ENCODE data around the gene CYP4F8.
"Not testable (repeated sequence)": the region's sequence is repeated elsewhere in the genome, so short reads cannot be mapped to it uniquely, and the experiment has no call there.

CYP4F8 gene, protein sequence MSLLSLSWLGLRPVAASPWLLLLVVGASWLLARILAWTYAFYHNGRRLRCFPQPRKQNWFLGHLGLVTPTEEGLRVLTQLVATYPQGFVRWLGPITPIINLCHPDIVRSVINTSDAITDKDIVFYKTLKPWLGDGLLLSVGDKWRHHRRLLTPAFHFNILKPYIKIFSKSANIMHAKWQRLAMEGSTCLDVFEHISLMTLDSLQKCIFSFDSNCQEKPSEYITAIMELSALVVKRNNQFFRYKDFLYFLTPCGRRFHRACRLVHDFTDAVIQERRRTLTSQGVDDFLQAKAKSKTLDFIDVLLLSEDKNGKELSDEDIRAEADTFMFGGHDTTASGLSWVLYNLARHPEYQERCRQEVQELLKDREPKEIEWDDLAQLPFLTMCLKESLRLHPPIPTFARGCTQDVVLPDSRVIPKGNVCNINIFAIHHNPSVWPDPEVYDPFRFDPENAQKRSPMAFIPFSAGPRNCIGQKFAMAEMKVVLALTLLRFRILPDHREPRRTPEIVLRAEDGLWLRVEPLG

DNA sequence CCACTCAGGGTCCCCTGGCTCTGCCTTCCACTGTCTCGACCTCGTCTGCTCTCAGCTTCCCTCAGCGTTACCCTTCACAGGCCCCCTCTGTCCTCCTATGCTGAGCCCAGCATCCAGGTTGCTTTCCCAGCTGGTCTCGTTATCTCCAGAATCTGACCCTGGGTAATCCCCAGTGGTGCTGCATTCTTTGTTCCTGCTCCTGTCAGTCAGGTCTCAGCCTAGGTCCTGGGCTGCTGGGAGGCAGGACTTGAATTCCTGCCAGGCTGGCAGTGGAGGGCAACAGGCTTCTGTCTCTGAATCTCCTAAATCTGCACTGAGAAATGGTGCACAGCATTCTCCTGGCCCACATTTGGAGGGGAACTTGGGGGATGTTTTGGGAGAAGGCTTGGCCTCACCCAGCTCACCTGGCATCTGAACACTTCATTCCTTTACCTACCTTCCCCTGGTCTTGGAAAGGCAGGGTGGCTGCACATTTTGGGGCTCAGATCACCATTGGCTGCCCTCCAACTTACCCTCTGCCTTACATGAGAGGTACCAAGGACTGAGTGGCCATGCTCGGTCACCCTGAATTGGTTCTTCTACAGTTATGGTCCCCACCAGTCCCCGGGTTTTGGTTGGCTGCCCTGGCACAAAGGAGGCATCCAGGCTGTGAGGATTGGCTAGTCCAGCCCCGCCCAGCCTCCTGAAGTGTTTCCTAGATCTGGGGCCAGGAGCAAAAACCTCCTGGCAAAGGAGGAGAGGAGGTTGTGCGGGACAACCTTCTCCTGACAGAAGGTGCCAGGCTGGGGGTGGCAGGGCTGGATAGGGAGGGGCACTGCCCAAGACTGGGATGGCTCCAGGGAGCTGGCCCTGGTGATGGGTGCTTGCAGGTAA is at the start of gene CYP4F8:
CYP4F8 (plus strand) TSS at position 712 of the 873 bp plus-strand sequence. CDS start 399 bp downstream, outside the sequence.
- no peak for DNase-seq (ENCODE audit: low read depth)

DNA sequence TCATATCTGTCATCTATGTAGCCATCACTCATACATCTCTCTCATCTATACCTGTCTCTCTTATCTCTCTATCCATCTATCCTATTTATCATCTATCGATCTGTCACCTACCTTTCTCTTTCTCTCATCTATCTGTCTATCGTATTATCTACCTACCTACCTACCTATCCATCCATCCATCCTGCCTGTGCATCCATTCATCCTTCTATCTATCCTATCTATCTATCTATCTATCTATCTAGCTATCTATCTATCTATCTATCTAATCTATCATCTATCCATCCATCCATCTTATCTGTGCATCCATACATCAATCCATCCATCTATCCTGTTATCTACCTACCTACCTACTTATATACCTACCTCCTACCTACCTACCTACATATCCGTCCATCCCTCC is 44.6 kb upstream of the CYP4F8 start:
- no peak for DNase-seq (ENCODE audit: low read depth)

DNA sequence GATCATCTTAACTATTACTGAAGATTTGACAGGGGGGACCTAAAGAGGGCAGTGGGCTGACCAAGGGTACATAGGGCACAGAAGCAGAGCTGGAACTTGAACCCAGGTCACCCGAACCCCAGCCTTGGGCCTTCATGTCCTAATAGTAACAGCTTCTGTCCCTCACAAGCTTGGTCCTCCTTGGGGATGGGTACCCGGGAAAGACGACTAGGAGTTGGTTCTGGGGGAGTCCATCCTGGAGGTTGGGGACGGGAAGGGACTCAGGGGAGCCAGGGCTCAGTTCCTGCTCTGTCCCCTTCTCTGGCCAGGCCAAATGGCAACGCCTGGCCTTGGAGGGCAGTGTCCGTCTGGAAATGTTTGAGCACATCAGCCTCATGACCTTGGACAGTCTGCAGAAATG is 39.6 kb upstream of the CYP4F8 start:
- no peak for DNase-seq (ENCODE audit: low read depth)

DNA sequence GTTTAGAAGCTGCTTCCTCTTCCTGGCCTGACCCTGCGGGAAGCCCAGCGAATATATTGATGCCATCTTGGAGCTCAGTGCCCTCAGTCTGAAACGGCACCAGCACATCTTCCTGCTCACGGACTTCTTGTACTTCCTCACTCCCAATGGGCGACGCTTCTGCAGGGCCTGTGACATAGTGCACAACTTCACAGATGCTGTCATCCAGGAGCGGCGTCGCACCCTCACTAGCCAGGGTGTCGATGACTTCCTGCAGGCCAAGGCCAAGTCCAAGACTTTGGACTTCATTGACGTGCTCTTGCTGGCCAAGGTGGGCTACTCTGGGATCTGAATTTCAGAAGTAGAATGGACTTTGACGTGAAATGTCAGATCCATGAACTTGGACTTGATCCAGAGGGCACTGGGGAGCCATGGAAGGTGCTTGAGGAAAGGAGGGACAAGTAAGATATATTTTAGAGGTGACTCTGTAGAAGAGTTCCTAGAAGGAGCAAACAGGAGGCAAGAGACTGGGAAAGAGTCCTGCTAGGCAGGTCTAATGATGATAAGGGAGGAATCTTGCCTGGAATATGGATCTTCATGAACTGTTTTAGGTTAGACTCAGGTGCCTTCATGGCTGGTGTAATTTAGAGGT is 38.4 kb upstream of the CYP4F8 start:
- DNase-seq (ENCODE audit: low read depth), result no peak

DNA sequence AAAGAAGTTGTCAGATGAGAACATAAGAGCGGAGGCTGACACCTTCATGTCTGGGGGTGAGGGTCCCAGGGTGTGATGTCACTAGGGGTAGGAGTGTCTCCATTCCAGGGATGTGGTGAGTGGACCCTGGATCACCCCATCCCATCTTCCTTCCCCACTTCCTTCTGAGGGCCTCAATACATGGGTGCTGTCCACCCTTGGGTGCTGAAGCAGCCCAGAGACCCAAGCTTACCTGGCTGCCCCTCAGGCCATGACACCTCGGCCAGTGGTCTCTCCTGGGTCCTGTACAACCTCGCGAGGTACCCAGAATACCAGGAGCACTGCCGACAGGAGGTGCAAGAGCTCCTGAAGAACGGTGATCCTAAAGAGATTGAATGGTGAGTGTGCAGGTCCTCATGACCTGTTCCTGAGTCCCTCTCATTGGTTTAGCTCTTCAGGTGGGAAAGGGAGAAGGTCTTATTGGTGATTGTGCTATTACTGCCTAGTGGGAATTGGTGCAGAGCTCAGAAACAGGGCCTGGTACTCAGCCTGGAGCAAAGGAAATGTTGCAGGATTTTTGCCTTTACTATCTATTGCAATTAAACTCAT is 37.7 kb upstream of the CYP4F8 start:
- no peak for DNase-seq (ENCODE audit: low read depth)

DNA sequence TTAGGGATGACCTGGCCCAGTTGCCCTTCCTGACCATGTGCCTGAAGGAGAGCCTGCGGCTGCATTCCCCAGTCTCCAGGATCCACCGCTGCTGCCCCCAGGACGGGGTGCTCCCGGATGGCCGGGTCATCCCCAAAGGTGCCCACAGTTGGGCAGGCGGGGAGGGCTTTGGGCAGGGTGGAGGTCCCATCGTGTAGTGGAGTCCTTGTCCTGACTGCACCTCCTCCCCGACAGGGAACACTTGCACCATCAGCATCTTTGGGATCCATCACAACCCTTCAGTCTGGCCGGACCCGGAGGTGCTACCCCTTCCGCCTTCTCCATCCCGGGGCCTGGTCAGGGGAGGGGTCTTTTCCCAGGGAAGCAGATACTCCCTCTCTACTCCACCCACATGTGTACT is 31.7 kb upstream of the CYP4F8 start:
- no peak for DNase-seq (ENCODE audit: low read depth)

DNA sequence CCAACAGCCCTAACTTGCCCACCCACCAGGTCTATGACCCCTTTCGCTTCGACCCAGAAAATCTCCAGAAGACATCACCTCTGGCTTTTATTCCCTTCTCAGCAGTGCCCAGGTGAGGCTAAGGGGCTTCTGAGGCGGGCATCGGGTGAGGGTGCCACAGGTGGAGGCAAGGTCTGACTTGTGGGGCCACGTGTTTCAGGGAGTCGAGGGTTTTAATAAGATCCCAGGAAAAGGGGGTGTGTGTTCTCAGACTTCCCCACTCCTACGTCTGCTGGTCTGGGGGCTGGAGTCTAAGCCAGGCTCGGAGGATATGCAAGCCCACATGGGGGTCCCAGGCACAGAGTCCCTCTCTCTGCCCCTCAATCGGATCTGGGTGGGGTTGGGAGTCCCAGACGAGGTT is 30.9 kb upstream of the CYP4F8 start:
- DNase-seq (ENCODE audit: low read depth), result no peak

DNA sequence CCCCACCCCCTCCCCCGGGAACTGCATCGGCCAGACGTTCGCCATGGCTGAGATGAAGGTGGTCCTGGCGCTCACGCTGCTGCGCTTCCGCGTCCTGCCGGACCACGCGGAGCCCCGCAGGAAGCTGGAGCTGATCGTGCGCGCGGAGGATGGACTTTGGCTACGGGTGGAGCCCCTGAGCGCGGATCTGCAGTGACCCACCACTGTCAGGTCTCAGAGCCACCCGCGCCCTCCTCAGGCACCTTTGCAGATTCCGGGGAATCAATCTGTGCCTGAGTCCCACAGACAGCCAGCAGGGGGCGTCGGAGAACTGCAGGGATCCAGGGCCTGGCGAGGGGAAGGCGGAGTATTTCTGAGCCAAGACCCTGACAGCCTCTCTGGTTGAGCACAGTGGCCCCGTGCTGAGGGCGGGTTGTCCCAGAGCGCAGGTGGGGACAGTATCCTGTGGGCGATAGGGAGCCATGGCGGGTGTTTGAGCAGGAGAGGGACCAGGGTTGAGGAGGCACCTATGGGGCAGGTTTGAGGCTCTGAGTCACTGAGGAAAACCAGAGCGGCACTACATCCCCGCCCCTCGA is 30.4 kb upstream of the CYP4F8 start:
- peak; percentile 23 for DNase-seq (ENCODE audit: low read depth)

DNA sequence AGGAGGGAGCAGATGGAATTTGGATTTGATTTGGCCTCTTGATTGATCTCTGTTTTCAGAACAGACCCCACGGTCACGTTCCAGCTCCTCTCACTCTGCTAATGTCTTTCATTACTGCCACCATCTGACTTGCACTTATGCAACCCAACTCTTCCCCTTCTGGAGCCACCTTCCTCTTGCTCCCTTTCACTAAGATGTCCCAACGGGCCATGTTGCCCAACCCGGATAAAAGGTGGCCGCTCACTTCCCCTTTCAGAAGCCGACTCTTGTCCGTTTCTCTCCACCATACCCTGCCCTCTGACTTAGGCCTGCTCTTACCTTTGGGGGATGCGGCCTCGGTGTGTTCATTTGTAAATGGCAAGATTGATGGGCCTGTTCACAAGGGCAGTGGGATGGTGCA is 27.4 kb upstream of the CYP4F8 start:
- no peak for DNase-seq (ENCODE audit: low read depth)

DNA sequence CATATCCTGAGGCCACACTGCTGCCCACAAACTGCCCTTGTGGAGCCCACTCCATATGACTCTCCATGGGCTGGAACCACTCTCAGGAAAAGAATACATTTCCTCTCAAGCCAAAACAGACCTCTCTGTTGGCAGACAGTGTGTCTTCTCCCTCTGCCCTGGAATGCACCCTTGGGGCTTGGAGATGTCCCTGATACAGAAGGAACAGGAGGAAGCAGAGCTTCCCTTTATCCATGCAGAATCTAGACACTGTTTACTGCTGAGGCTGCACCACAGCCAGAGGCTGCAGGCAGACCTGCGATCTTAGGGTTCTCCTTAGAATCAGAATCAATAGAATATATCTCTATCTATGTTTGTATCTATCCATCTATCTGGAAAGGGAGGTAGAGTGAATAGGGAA is 26.8 kb upstream of the CYP4F8 start:
- DNase-seq (ENCODE audit: low read depth), result no peak

DNA sequence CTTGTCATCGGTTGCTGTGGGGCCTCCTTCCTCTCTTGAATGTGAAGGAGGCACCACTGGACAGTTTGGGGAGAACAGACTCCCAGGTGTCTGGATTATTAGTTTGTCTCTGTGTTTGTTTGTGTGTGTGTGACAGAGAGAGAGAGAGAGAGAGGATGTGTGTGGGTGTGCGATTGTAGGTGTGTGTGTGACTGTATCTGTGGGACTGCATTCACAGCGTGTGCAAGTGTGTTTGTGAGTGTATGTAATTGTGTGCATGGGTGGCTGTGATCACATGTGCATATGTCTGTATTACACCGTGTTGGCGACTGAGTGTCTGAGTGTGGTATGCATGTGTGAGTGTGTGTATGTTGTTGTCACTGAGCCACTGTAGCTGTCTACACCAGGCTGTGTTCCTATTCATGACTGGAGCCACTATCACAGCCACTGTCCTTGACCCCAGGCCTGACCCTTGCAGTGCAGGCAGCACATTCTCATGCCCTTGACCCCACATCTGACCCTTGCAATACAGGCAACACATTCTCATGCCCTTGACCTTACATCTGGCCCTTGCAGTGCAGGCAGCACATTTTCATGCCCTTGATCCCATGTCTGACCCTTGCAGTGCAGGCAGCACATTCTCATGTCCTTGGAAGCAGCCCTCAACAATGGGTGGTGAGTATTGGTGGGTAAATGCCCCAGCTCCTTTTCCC is 25.1 kb upstream of the CYP4F8 start:
- no peak for DNase-seq (ENCODE audit: low read depth)

DNA sequence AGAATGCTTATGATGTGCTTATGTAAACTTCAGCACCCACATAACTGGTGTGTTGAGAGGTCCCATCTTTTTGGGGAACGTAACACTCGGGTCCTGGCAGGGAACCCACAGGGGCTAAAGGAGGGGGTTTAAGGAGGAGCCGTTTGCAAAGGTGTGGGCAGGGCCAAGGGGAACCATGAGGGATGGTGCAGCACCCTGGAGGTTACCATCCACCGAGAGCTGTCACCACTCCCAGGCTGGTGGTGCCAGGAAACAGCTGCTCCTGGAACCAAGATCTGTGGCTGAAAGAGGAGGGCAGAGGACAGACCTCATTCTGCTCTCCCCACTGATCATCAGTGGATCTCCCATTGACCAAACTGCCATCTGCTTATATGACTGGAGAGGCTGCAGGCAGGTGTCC is 23.2 kb upstream of the CYP4F8 start:
- DNase-seq (ENCODE audit: low read depth), result no peak

DNA sequence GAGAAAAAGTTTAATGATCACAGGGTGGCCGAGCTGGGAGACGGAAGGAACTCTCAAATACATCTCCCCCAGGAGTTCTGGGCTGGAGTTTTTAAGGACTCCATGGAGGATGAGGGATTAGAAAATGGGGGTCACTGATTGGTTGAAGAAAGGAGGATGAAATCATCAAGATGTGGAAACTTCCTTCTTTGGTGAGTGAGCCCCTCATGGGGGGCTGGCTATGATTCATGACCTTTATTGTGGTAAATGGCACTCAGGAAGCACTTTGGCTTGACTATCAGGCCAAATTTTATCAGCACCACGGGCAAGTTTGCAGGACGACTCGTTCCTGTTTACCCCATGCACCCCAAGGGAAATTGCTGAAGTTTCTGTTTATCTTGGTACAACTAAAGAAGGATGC is 22.5 kb upstream of the CYP4F8 start:
- DNase-seq (ENCODE audit: low read depth), result not testable (repeated sequence)

DNA sequence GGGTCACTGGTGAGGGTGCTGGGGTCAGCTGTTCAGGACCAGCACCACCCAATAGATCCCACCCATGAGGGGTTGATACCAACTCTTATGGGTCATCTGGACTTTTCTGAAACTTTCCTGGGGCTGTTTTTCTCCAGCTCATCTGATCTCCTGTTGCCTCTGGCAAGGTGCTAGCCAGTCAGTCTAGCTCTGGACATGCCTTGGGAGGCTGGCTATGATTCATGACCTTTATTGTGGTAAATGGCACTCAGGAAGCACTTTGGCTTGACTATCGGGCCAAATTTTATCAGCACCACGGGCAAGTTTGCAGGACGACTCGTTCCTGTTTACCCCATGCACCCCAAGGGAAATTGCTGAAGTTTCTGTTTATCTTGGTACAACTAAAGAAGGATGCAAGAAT is 21.3 kb upstream of the CYP4F8 start:
- not testable (repeated sequence) for DNase-seq (ENCODE audit: low read depth)

DNA sequence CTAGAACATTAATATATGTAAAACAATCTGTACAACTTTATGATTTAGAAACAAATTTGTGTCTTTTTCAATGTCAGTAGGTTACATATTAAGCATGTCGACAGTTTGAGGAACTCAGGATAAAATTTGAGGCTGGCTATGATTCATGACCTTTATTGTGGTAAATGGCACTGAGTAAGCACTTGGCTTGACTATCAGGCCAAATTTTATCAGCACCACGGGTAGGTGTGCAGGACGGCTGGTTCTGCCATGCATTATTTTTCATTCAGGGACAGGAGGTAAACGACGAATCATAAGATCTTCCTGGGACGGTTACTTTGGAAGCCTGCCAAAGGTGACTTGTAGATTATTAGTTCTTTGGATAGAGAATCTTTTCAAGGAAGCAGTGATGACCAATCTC is 19.9 kb upstream of the CYP4F8 start:
- DNase-seq (ENCODE audit: low read depth), result no peak

DNA sequence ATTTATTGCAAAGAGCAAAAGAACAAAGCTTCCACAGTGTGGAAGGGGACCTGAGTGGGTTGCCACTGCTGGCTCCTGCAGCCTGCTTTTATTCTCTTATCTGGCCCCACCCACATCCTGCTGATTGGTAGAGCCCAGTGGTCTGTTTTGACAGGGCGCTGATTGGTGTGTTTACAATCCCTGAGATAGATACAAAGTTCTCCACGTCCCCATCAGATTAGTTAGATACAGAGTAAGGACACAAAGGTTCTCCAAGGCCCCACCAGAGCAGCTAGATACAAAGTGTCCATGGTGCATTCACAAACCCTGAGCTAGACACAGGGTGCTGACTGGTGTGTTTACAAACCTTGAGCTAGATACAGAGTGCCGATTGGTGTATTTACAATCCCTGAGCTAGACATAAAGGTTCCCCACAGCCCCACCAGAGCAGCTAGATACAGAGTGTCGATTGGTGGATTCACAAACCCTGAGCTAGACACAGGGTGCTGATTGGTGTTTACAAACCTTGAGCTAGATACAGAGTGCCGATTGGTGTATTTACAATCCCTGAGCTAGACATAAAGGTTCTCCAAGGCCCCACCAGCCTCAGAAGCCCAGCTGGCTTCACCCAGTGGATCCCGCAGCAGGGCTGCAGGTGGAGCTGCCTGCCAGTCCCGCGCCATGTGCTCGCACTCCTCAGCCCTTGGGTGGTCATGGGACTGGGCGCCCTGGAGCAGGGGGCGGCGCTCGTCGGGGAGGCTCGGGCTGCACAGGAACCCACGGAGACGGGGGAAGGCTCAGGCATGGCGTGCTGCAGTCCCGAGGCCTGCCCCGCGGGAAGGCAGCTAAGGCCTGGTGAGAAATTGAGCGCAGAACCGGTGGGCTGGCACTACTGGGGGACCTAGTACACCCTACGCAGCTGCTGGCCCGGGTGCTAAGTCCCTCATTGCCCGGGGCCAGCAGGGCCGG is 6.8 kb upstream of the CYP4F8 start:
- DNase-seq (ENCODE audit: low read depth), result not testable (repeated sequence)

DNA sequence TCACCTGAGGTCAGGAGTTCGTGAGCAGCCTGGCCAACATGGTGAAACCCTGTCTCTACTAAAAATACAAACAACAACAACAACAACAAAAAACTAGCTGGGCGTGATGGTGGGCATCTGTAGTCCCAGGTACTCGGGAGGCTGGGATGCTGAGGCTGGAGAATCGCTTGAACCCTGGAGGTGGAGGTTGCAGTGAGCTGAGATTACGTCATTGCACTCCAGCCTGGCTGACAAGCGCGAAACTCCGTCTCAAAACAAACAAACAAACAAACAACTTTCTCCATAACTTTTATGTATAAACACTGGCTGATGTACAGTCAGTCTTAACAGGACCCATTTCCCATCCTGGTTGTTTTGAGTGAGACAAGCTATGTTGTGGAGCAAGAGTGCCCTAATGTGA is 5.8 kb upstream of the CYP4F8 start:
- no peak for DNase-seq (ENCODE audit: low read depth)

DNA sequence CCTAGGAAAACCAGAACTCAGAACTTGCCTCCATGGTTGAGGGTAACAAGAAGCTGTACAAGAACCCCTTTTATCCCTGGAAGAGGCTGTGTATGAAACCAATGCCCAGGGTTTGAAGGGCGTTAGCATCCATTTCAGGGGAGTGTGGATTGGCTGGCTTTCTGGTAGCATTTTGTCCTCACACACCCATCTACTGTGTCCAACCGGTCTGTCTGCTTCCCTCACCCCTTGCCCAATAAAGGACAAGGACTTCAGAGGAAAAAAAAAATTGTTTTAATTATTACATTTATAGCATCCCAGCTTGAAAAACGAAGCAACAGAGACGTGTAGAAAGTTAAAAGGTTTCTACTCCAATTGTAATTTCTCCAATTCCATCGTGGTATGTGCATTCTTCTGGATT is 2.7 kb upstream of the CYP4F8 start:
- no peak for DNase-seq (ENCODE audit: low read depth)

DNA sequence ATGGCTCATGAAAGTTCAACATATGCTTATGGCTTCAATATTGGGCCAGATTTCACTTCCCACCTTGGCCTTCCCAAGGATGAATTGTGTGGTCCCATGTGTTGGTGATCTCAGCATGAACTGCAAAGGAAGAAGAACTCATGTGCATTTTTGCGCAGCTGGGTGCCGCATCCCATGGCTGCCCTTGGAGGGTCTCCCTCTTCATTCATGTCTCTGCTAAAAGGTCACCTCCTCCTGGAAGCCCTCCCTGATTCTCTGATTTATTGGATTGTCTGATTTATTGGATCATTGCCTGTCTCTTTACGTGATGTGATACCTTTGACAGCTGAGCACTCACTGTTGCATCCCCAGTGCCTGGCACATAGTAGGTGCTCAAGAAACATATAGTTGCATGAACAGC is 1.7 kb upstream of the CYP4F8 start:
- DNase-seq (ENCODE audit: low read depth), result no peak

DNA sequence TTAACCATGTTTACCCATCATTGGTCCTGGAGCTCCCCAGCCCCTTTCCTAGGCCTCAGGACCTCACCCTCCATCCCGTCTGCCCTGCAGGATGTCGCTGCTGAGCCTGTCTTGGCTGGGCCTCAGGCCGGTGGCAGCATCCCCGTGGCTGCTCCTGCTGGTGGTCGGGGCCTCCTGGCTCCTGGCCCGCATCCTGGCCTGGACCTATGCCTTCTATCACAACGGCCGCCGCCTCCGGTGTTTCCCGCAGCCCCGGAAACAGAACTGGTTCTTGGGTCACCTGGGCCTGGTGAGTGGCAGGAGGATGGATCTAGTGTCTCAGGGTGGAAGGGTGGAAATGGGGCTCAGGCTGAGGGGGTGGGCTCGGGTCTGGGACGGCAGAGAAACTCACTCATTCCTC is 508 bp downstream of the CYP4F8 start:
- no peak for DNase-seq (ENCODE audit: low read depth)

Measured in stromal cell of bone marrow (primary cell).